Mucosa of rectum (tissue), 2 donors: ENCODE measurements around the gene RPAP3.
A peak's percentile ranks its signal among the peaks of the same experiment; 100 is the strongest.
"Not testable (repeated sequence)": the region's sequence is repeated elsewhere in the genome, so short reads cannot be mapped to it uniquely, and the experiment has no call there.

Experiments
- H3K27ac ChIP-seq, 2 donors: one replicate each; pipeline ENCODE4 v1.7.0; 2013; ENCODE audit warnings: inconsistent platforms in 2 of 2, low read depth in 2 of 2, low read length in 2 of 2
- H3K27me3 ChIP-seq, 2 donors: one replicate each; pipeline ENCODE4 v1.7.0; 2013; ENCODE audit warnings: low read length in 2 of 2; ENCODE audit not compliant: control insufficient read depth in 2 of 2, insufficient read depth in 2 of 2
- H3K36me3 ChIP-seq, 2 donors: one replicate each; pipeline ENCODE4 v1.7.0; 2013; ENCODE audit warnings: low read length in 2 of 2; ENCODE audit not compliant: control insufficient read depth in 2 of 2, insufficient read depth in 2 of 2
- H3K4me1 ChIP-seq, 2 donors: one replicate each; pipeline ENCODE4 v1.7.0; 2013; ENCODE audit warnings: low read length in 2 of 2, mild to moderate bottlenecking in 1 of 2; ENCODE audit not compliant: control insufficient read depth in 2 of 2, insufficient read depth in 2 of 2
- H3K4me3 ChIP-seq, 2 donors: one replicate each; pipeline ENCODE4 v1.7.0; 2013; ENCODE audit warnings: low read length in 2 of 2
- H3K9ac ChIP-seq, 2 donors: one replicate each; pipeline ENCODE4 v1.7.0; 2013; ENCODE audit warnings: low read length in 2 of 2, low read depth in 1 of 2, mild to moderate bottlenecking in 1 of 2
- H3K9me3 ChIP-seq, 2 donors: one replicate each; pipeline ENCODE4 v1.7.0; 2013; ENCODE audit warnings: low read length in 2 of 2; ENCODE audit not compliant: control insufficient read depth in 2 of 2
- donor health status: healthy.
- donor health status: Normal muscosa, but diverticular disease.

Gene RPAP3

DNA sequence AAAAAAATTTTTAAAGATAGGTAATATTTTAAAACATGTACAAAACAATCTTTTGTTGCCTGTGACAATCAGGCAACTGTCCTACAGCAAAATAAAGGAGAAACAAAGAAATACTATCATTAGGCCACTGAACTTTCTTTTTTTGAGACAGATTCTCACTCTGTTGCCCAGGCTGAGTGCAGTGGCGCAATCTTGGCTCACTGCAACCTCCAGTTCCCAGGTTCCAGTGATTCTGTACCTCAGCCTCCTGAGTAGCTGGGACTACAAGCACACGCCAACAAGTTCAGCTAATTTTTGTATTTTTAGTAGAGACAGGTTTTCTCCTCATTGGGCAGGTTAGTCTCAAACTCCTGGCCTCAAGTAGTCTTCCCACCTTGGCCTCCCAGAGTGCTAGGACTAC is 16.6 kb downstream of the RPAP3 start:
- Histone ChIP-seq H3K36me3 (peaks cover 5 to 12% of the 10 kb centered on the region in 2 donors), H3K27ac (no peak overlapping the region)

DNA sequence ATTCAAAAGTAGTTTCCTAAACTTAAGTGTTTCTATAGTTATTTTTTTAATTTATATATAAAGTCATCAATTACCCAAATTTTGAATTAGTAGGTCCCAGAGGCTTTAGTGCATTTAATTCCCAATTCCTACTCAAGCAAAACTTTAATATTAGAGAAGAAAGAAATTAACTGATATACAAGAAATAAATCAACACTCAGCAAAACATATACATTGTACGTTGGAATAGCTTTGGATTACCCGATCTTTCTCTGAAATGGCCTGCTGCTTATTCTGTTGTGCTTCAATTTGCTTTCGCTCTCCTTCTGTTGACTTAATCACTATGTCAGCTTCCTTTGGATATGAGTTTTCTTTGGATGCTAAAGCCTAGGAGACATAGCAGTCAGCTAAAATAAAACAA is 18.2 kb downstream of the RPAP3 start:
- Histone ChIP-seq H3K9me3 (no peaks in the 10 kb centered on the region), H3K27ac (no peak overlapping the region), H3K36me3 (peaks cover 5 to 11% of the 10 kb centered on the region in 2 donors)

More for the DNA sequence above, 16.6 kb downstream of the RPAP3 start:
- Histone ChIP-seq H3K4me1 (no peaks in the 10 kb centered on the region), H3K27me3 (no peaks in the 10 kb centered on the region), H3K9me3 (no peaks in the 10 kb centered on the region), H3K9ac (no peak overlapping the region), H3K4me3 (no peak overlapping the region)

DNA sequence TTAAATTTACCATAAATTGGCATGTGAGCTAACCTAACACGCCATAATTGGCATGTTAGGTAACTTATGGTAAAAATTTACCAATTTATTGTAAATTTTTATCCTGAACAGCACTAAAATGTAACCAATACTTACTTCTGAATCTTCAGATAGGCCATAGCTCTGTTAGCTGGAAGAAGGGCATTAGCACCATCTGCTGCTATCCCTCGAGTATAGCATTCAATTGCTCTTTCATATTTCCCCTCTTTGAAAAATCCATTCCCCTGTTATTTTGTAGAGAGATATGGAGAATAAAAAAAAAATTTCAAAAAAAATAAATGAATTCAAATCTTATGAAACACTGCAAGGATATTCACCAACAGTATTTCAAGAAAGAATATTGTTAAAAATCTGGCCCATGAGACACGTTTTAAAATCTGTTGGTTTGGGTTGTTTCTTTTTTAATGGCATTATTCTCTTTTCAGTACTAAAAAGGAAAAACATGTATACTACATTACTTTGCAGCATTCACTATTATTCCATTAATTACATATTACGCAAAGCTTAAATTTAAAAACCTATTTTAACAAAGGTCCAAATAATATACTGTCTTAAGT is 19.1 kb downstream of the RPAP3 start:
- H3K9ac ChIP-seq = no peak overlapping the region
- no peaks in the 10 kb centered on the region for H3K4me1 ChIP-seq
- peaks cover 2 to 3% of the 10 kb centered on the region in 2 donors for H3K36me3 ChIP-seq
- no peak overlapping the region for H3K4me3 ChIP-seq
- no peaks in the 10 kb centered on the region for H3K27me3 ChIP-seq
- H3K9me3 ChIP-seq = no peaks in the 10 kb centered on the region
- no peak overlapping the region for H3K27ac ChIP-seq

More for the DNA sequence above, 18.2 kb downstream of the RPAP3 start:
- Histone ChIP-seq H3K4me3 (no peak overlapping the region), H3K4me1 (no peaks in the 10 kb centered on the region), H3K27me3 (no peaks in the 10 kb centered on the region), H3K9ac (no peak overlapping the region)

DNA sequence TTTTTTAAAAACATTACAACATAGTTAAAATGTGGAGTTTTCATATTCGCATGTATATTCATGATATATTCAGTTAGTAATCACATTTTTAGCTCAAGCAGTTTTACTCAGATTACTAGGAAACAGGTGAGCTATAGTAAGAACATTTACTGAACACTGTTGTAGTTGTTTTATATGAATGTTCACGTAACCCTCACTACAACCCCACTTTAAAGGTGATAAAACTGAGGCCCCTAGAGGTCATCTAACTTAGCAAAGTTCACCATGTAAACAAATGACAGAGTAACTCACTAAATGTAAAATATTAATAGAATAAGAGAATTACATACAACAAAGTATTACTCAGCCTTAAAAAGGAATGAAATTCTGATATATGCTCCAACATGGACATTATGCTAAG is 26.0 kb downstream of the RPAP3 start:
- Histone ChIP-seq H3K36me3 (peaks cover 0 to 9% of the 10 kb centered on the region in 2 donors), H3K4me3 (no peak overlapping the region), H3K27ac (no peak overlapping the region), H3K9ac (no peak overlapping the region), H3K27me3 (no peaks in the 10 kb centered on the region), H3K4me1 (no peaks in the 10 kb centered on the region), H3K9me3 (no peaks in the 10 kb centered on the region)

DNA sequence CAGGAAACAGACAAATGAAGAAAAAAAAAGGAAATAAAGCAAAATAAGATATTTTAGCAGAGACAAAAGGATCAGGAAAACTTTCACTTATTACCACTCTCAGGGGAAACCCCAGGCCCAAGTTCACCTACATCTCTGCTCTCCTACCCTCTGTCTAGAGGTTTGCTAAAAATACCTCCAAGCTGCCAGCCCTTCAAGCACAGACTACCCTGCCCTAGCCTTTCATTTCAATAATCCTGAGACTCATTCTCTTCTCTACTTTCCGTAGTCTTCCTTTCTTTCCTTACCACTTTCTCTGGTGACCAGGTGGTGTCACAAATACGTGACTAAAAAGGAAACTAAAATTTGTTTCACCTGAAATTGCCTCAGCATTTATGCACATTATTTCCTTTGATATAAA is 33.8 kb downstream of the RPAP3 start:
- H3K4me3 ChIP-seq = no peak overlapping the region
- H3K27me3 ChIP-seq = no peaks in the 10 kb centered on the region
- H3K4me1 ChIP-seq = no peaks in the 10 kb centered on the region
- H3K9me3 ChIP-seq = no peaks in the 10 kb centered on the region
- no peak overlapping the region for H3K27ac ChIP-seq
- peaks cover 14 to 29% of the 10 kb centered on the region in 2 donors for H3K36me3 ChIP-seq
- no peak overlapping the region for H3K9ac ChIP-seq

DNA sequence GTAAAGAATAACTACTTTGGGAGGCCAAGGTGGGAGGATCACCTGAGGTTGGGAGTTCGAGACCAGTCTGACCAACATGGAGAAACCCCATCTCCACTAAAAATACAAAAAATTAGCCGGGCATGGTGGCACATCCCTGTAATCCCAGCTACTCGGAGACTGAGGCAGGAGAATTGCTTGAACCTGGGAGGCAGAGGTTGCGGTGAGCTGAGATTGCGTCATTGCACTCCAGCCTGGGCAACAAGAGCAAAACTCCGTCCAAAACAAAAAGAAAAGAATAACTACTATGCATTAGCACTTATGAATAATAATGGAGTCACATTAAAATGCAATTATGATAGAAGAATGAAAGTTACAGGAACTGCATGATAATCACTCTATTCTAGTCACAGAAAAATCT is 37.9 kb downstream of the RPAP3 start:
- H3K36me3 ChIP-seq = peaks cover 19 to 42% of the 10 kb centered on the region in 2 donors
- H3K27me3 ChIP-seq, H3K9ac ChIP-seq, H3K4me3 ChIP-seq, H3K4me1 ChIP-seq, H3K9me3 ChIP-seq, H3K27ac ChIP-seq: not testable (repeated sequence)

DNA sequence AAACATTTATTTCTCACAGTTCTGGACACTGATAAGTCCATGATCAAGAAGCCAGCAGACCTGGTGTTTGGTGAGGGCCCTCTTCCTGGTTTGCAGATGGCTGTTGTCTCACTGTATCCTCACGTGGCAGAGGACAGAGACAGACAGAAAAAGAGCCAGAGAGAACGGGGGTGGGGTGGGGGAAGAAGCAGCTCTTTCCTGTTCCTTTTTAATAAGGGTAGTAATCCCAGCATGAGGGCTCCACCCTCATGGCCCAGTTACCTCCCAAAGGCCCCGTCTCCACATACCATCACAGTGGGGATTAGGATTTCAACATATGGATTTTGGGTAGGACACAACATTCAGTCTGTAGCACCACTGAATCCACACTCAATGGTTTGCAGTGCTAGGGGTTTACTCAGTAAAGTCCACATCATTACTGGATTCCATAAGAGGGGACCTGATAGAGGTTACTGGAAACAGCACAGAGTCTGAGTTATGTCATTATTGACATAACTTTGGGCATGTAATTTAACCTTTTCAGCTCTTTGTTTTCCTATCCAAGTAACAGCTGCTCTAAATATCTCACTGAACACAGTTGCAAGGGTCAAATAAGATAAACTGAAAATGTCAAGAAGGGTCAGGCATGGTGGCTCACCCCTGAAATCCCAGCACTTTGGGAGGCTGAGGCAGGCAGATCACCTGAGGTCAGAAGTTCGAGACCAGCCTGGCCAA is 53.2 kb downstream of the RPAP3 start:
- Histone ChIP-seq H3K4me3 (no peak overlapping the region), H3K27ac (no peak overlapping the region), H3K9ac (no peak overlapping the region), H3K27me3 (no peaks in the 10 kb centered on the region), H3K36me3 (peaks cover 0 to 2% of the 10 kb centered on the region in 2 donors), H3K9me3 (no peaks in the 10 kb centered on the region), H3K4me1 (peaks cover 0 to 3% of the 10 kb centered on the region in 2 donors)

DNA sequence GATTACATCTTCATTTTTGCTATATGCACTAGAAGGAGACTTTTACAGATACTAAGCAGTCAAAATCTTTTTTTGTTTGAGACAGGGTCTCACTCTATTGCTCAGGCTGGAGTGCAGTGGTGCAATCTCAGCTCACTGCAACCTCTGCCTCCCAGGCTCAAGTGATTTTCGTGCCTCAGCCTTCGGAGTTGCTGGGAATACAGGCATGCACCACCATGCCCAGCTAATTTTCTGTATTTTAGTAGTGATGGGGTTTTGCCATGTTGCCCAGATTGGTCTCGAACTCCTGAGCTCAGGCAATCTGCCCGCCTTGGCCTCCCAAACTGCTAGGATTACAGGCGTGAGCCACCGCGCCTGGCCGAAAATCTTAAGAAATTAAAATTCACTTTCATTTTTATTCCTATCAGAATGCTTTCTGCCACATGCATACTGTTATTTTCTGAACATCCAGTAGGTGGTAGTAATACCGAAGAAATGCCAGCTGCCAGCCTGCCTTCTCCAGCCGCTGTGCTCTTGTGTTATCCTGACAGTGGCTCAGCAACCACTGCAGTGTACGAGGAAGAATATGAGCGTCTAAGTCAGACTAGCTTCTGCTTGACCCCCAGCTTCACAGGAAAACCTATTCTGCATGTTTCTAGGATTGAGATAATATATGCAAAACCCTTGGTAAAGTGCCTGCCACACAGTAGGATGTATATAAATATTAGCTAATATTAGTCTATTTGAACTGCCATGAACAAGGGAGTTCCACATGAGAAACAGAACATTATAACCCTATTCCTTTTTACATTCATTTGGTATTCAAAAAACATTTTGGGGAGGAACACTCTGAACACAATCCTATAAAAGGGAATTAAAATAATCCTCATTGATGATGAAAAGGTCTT is 54.2 kb downstream of the RPAP3 start:
- Histone ChIP-seq H3K9me3 (no peaks in the 10 kb centered on the region), H3K27ac (no peak overlapping the region), H3K36me3 (peaks cover 0 to 2% of the 10 kb centered on the region in 2 donors), H3K27me3 (no peaks in the 10 kb centered on the region), H3K9ac (peak overlapping the region in 1 of 2 donors; percentile 11), H3K4me1 (peaks cover 0 to 3% of the 10 kb centered on the region in 2 donors), H3K4me3 (no peak overlapping the region)

DNA sequence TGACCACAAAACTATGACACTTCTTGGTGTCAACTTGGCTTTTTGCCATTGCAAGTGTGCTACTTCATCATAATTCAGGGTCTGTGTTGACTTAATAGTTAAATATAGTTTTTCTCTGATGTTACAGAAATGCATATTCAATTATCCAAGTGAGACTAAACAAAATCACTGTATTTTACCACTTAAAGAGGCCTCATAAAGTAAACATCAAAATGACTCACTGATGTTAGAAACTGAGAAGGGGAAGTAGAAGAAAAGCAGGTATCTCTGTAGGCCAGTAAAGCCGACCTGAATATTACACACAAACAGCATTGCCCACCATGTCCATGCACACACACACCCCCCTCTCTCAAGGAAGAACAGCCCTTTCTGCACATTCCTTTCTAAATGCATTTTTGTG is 55.4 kb downstream of the RPAP3 start:
- H3K9ac ChIP-seq = no peak overlapping the region
- no peaks in the 10 kb centered on the region for H3K9me3 ChIP-seq
- H3K27ac ChIP-seq = no peak overlapping the region
- H3K4me1 ChIP-seq = peaks cover 0 to 3% of the 10 kb centered on the region in 2 donors
- no peaks in the 10 kb centered on the region for H3K27me3 ChIP-seq
- no peak overlapping the region for H3K4me3 ChIP-seq
- H3K36me3 ChIP-seq = no peaks in the 10 kb centered on the region

DNA sequence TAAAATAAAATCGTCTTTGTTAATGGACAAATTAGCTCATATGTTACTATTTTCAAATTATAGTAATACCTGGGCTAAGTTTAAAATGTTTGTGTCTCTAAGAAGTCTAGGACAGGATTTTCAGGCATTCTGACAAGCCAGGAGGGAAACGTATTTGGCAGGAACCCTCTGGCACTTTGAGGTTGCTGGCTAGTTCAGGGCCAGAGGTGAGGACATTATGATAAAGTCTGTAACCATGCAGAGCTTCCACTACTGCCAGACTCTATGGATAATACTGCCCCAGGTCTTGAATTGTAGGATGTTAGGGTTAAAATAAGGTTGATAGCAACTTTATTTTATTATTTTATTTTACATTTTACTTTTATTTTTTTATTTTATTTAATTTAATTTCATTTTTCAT is 56.4 kb downstream of the RPAP3 start:
- no peak overlapping the region for H3K4me3 ChIP-seq
- no peaks in the 10 kb centered on the region for H3K27me3 ChIP-seq
- no peak overlapping the region for H3K27ac ChIP-seq
- no peak overlapping the region for H3K9ac ChIP-seq
- H3K9me3 ChIP-seq = no peaks in the 10 kb centered on the region
- no peaks in the 10 kb centered on the region for H3K36me3 ChIP-seq
- peaks cover 0 to 3% of the 10 kb centered on the region in 2 donors for H3K4me1 ChIP-seq
